ENCODE measurements around the gene XRCC4.
"Not testable (repeated sequence)": the region's sequence is repeated elsewhere in the genome, so short reads cannot be mapped to it uniquely, and the experiment has no call there.

Gene XRCC4

GRCh38 chr5:83355482-83356014, 278.2 kb downstream of the XRCC4 start:
- not testable (repeated sequence) for DNase-seq

- DNase-seq = no peak
Measured at GRCh38 chr5:83357621-83358231, 280.4 kb downstream of the XRCC4 start.

- no peak for DNase-seq
Measured at GRCh38 chr5:83360573-83360972, 283.2 kb downstream of the XRCC4 start.

GRCh38 chr5:83362526-83362925, 285.2 kb downstream of the XRCC4 start:
- DNase-seq = no peak

GRCh38 chr5:83363111-83363885, 286.0 kb downstream of the XRCC4 start:
- DNase-seq = no peak

GRCh38 chr5:83363886-83364275, 286.5 kb downstream of the XRCC4 start:
- no peak for DNase-seq

- no peak for DNase-seq
Measured at GRCh38 chr5:83364312-83365299, 287.3 kb downstream of the XRCC4 start.

- DNase-seq = no peak
Measured at GRCh38 chr5:83368319-83368718, 291.0 kb downstream of the XRCC4 start.

- DNase-seq = no peak
Measured at GRCh38 chr5:83368835-83369234, 291.5 kb downstream of the XRCC4 start.

- DNase-seq = no peak
Measured at GRCh38 chr5:83370957-83371356, 293.6 kb downstream of the XRCC4 start.

GRCh38 chr5:83371726-83372125, 294.4 kb downstream of the XRCC4 start:
- no peak for DNase-seq

- no peak for DNase-seq
Measured at GRCh38 chr5:83374547-83374946, 297.2 kb downstream of the XRCC4 start.

- DNase-seq = no peak
Measured at GRCh38 chr5:83375049-83375745, 297.9 kb downstream of the XRCC4 start.

GRCh38 chr5:83376461-83376860, 299.1 kb downstream of the XRCC4 start:
- no peak for DNase-seq

- no peak for DNase-seq
Measured at GRCh38 chr5:83377131-83377865, 300.0 kb downstream of the XRCC4 start.

GRCh38 chr5:83378624-83379289, 301.4 kb downstream of the XRCC4 start:
- DNase-seq = no peak

- no peak for DNase-seq
Measured at GRCh38 chr5:83385812-83386211, 308.5 kb downstream of the XRCC4 start.

- DNase-seq = no peak
Measured at GRCh38 chr5:83387041-83387440, 309.7 kb downstream of the XRCC4 start.

GRCh38 chr5:83388608-83389007, 311.3 kb downstream of the XRCC4 start:
- no peak for DNase-seq

- DNase-seq = no peak
Measured at GRCh38 chr5:83392766-83393503, 315.6 kb downstream of the XRCC4 start.

- no peak for DNase-seq
Measured at GRCh38 chr5:83393504-83393866, 316.1 kb downstream of the XRCC4 start.

All from activated CD4-positive, CD25-positive, alpha-beta regulatory T cell (primary cell).